GM10248 (cell line): ENCODE measurements around the gene PRTFDC1.
A peak's percentile ranks its signal among the peaks of the same experiment; 100 is the strongest.

Experiments
- CTCF ChIA-PET: fragments of 300-600 bp; sonication (Branson Sonifier 250); formaldehyde crosslinking; extraction: SDS; loops from one replicate; lab custom pipeline; 2021; ENCODE audit warnings: antibody characterized with exemption; lab: Yijun Ruan, JAX
- POLR2A ChIA-PET: fragments of 350-650 bp; sonication (Branson Sonifier 250); formaldehyde crosslinking; extraction: SDS; loops from one replicate; lab custom pipeline; 2020; ENCODE audit warnings: antibody characterized with exemption; lab: Yijun Ruan, JAX
- DNase-seq: peaks from one replicate; pipeline ENCODE4 v3.0.0; 2012; ENCODE audit errors: extremely low spot score
- TF ChIP-seq, protein P1 (sequence below): IDR thresholded peaks from 2 replicates; pipeline ENCODE4 v1.5.1; 2012; ENCODE audit warnings: mild to moderate bottlenecking, low read depth; ENCODE audit errors: extremely low read depth, missing control alignments, control extremely low read depth

The PRTFDC1 gene, protein sequence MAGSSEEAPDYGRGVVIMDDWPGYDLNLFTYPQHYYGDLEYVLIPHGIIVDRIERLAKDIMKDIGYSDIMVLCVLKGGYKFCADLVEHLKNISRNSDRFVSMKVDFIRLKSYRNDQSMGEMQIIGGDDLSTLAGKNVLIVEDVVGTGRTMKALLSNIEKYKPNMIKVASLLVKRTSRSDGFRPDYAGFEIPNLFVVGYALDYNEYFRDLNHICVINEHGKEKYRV

DNA sequence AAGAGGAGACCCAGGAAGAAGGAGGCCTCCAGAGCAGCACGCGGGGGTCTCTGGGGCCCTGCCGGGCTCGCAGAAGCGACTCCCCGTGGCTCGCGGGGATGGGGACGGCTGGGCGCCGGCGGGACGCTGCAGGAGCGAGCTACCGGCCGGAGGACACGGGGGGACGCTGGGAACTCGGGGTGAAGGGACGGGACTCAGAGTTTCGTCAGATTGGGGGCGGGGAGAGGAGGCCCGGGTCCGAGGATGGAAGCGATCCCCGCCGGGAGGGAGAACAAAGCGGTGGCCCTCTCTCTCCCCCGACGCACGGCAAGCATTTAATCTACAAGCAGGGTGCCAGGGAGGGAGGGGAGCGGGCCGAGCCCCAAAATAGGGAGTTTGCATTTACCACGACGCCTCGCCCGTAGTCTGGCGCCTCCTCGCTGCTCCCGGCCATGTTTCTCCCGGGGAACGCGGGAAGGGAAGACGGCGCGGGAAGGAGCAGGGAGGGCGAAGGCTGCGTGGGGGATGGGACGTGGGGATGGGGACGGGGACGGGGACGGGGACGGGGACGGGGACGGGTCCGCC lies at the start of gene PRTFDC1:
TSS of gene PRTFDC1 (minus strand) at position 464 of the 564 bp plus-strand sequence. CDS start at position 433, 31 bp downstream.
- TF ChIP-seq, protein P1, sequence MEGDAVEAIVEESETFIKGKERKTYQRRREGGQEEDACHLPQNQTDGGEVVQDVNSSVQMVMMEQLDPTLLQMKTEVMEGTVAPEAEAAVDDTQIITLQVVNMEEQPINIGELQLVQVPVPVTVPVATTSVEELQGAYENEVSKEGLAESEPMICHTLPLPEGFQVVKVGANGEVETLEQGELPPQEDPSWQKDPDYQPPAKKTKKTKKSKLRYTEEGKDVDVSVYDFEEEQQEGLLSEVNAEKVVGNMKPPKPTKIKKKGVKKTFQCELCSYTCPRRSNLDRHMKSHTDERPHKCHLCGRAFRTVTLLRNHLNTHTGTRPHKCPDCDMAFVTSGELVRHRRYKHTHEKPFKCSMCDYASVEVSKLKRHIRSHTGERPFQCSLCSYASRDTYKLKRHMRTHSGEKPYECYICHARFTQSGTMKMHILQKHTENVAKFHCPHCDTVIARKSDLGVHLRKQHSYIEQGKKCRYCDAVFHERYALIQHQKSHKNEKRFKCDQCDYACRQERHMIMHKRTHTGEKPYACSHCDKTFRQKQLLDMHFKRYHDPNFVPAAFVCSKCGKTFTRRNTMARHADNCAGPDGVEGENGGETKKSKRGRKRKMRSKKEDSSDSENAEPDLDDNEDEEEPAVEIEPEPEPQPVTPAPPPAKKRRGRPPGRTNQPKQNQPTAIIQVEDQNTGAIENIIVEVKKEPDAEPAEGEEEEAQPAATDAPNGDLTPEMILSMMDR = peak; percentile 30
- peak; percentile 49 for DNase-seq
- ChIA-PET CTCF (interaction anchor here (0.9 to 1.9 kb wide), 11 partner anchors 9 to 310 kb away, joined by 3 to 6 read pairs (median 4); no protein-coding TSS in a partner anchor), POLR2A (interaction anchor here (0.6 kb wide), 2 partner anchors 19 to 57 kb away, joined by 6 to 12 read pairs; no protein-coding TSS in a partner anchor)

DNA sequence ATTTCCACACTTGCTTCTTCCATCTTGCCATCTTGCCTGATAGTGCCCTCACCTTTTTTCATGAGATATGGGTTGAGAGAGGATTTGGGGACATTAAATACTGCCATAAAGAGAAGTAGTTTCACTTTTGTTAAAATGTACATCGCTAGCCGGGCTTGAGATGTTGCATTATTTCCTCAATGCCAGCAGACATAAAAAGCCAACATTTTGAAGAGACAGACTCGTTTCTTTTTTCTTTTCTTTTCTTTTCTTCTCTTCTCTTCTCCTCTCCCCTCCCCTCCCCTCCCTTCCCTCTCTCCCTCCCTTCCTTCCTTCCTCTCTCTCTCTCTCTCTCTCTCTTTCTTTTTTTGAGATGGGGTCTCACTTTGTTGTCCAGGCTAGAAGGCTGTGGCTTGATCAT lies 45.6 kb upstream of the PRTFDC1 start:
- ChIA-PET CTCF (no interaction called here), POLR2A (no interaction called here)
- TF ChIP-seq, protein P1 = no peak
- no peak for DNase-seq

DNA sequence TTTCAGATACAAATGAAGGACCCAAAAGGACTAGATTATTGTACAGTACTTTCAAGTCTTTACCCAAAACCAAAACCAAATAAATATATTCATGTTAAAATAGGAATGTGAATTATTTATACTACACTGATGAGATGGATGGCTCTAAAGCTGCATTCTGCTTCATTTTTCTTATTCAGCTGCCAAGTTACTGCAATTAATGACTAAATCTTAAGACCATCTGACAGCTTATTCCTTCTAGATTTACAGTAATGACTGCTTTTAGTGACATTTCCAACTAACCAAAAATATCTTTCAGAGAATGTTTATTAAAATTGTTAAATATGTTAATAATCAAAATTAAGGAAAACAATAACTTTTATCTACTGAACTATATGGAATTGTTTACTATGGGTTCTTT lies 42.7 kb upstream of the PRTFDC1 start:
- CTCF ChIA-PET = interaction anchor here (0.9 kb wide), 1 partner anchor 196 kb away, joined by 3 read pairs; no protein-coding TSS in a partner anchor
- POLR2A ChIA-PET = no interaction called here

DNA sequence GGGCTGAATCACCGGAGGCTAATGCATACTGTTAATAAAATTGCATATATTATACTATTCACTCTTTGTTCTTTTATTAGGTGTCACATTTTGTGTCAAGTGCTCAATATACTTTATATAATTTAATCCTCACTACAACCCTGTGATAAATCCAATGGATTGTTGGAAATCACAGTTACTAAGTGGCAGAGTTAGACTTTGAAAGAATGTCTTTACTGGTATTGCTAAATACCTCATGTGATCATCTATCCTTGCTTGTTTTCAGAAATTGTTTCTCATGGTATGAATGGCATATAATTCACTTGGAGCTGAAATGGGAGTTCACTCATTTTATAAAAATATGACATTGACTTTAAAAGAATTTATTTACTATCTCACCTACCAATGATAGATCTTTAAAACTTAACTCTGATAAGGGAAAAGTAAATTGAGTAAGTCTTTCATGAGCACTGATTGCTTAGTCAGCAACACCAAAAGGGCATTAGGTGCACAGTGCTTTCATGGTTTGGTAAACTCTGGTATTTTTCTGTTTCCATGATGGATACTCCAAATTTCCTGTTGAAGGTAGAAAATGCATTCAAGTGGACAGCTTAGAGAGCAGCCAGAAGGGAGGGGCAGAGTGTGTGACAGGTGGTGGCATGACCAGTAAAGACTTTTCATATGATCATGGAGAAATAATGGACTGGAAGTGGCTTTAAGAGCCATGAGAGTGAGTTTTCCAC lies 41.0 kb upstream of the PRTFDC1 start:
- CTCF ChIA-PET = no interaction called here
- TF ChIP-seq, protein P1 = no peak
- POLR2A ChIA-PET = no interaction called here

More for the DNA sequence above, 42.7 kb upstream of the PRTFDC1 start:
- TF ChIP-seq, protein P1 = no peak
- DNase-seq = no peak

DNA sequence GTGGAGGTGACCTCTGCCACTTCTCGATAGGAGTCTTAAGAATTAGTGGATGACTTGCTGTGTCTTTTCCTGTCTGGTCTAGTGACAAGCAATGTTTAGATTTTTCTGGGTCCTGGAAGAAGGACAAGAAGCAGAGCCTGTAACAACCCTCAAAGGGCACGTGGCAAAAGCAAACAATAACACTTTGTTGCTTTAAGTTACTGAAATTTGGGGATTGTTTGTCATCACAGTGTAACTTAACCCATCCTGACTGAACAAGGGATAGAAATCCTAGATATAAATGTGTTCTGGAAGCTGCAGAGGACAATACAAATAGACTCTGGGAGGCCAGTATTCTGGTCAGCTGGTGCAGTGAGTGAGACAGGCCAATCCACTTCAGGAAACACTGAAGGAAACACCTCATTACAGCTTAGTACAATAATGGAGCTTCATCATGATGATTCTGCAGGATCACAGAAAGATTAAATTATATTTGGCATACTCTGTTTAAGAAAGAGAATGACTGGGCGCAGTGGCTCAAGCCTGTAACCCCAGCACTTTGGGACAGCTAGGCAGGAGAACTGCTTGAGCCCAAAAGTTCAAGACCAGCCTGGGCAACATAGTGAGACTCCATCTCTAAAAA lies 40.2 kb upstream of the PRTFDC1 start:
- no peak for DNase-seq
- ChIA-PET POLR2A (no interaction called here), CTCF (no interaction called here)
- TF ChIP-seq, protein P1 = no peak

More for the DNA sequence above, 41.0 kb upstream of the PRTFDC1 start:
- no peak for DNase-seq

DNA sequence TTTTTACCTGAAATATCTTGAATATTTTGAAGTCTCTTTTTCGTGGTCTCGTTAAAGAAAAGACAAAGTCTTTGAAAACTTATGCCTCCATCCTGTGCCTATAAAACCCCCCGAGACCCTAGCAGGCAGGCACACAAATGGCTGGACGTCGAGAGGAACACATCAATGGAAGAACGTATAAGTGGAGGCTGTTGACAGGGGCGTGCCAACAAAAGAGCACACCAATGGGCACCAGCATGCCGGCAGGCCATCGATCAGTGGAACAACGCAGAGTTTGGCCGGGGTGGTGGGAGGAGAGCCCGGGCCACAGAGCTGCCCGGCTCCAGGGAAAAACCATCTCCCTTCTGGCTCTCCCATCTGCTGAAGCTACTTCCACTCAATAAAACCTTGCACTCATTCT lies 38.9 kb upstream of the PRTFDC1 start:
- ChIA-PET POLR2A (no interaction called here), CTCF (no interaction called here)
- DNase-seq = no peak
- TF ChIP-seq, protein P1 = no peak
